Neural crest cell (in vitro differentiated cells): ENCODE measurements around the gene CRACR2B. TPM values are rescaled to one million over a fixed set of nuclear protein-coding genes. Genes with fewer than 3 reads are reported as not detected.

Experiments used
- DNase-seq: peaks from one replicate; pipeline ENCODE4 v3.0.0; 2021; ENCODE audit warnings: low read depth, mixed read lengths, low spot score
- H3K27ac Mint-ChIP-seq: one replicate; pipeline ENCODE4 v1.8.0; 2021; ENCODE audit warnings: mild to moderate bottlenecking, mixed read lengths; ENCODE audit not compliant: unreplicated experiment
- H3K27me3 Mint-ChIP-seq: 2 replicates; pipeline ENCODE4 v1.8.0; 2021; ENCODE audit warnings: low read depth, mild to moderate bottlenecking, mixed read lengths
- H3K36me3 Mint-ChIP-seq: 2 replicates; pipeline ENCODE4 v1.8.0; 2021; ENCODE audit warnings: low read depth, mild to moderate bottlenecking, mixed read lengths
- H3K4me1 Mint-ChIP-seq: 2 replicates; pipeline ENCODE4 v1.8.0; 2021; ENCODE audit warnings: mixed read lengths
- H3K4me3 Mint-ChIP-seq: one replicate; pipeline ENCODE4 v1.8.0; 2021; ENCODE audit warnings: mild to moderate bottlenecking, mixed read lengths
- H3K9me3 Mint-ChIP-seq: 2 replicates; pipeline ENCODE4 v1.8.0; 2021; ENCODE audit warnings: mixed read lengths
- total RNA-seq: library from RNA; stranded (reverse); gene quantifications from 2 replicates; pipeline ENCODE4 v1.2.1, GENCODE V29; 2021
- TF ChIP-seq, protein P1 (sequence below): fragments of 200-600 bp; sonication (generic); conservative IDR thresholded peaks from 2 replicates; pipeline ENCODE4 v1.5.0; 2021; ENCODE audit warnings: antibody characterized with exemption, mild to moderate bottlenecking

Gene CRACR2B
- total RNA-seq, 1 donor from 2014 or later, result 2.7 TPM

DNA sequence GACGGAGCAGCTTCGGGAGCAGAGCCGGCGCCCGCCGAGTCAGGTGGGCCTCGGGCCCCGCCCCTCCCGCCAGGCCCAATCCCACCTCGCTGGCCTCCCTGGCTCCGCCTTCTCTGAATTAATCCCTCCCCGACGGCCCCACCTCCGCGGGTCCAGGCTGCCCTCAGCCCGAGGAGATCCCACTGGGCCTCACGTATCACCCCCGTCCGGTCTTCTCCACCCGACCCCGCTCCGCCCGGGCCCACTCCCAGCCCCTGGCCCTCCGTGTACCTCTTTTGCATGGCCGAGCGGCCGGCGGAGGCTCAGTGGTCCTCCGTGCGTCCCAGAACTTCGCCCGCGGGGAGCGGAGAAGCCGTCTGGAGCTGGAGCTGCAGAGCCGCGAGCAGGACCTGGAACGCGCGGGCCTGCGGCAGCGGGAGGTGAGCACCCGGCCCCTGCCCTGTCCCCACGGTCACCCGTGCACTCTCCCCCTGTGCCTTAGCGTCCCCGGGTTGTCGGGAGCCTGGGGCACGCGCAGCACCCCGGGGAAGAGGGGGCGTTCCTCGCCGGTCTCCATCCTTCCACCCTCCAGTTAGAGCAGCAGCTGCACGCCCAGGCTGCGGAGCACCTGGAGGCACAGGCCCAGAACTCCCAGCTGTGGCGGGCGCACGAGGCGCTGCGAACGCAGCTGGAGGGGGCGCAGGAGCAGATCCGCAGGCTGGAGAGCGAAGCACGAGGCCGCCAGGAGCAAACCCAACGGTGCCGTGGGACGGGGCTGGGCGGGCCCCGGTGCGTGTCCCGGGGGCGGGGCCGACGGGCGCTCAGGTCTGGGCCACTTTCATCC, 2.8 kb downstream of the CRACR2B start:
- H3K27me3 Mint-ChIP-seq, result peaks cover 60% of the 10 kb centered on the region
- H3K9me3 Mint-ChIP-seq, result no peaks in the 10 kb centered on the region
- TF ChIP-seq, protein P1, sequence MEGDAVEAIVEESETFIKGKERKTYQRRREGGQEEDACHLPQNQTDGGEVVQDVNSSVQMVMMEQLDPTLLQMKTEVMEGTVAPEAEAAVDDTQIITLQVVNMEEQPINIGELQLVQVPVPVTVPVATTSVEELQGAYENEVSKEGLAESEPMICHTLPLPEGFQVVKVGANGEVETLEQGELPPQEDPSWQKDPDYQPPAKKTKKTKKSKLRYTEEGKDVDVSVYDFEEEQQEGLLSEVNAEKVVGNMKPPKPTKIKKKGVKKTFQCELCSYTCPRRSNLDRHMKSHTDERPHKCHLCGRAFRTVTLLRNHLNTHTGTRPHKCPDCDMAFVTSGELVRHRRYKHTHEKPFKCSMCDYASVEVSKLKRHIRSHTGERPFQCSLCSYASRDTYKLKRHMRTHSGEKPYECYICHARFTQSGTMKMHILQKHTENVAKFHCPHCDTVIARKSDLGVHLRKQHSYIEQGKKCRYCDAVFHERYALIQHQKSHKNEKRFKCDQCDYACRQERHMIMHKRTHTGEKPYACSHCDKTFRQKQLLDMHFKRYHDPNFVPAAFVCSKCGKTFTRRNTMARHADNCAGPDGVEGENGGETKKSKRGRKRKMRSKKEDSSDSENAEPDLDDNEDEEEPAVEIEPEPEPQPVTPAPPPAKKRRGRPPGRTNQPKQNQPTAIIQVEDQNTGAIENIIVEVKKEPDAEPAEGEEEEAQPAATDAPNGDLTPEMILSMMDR, result no peak
- no peaks in the 10 kb centered on the region for H3K36me3 Mint-ChIP-seq
- peak overlapping the region; percentile 81 for H3K4me3 Mint-ChIP-seq
- H3K27ac Mint-ChIP-seq, result no peak overlapping the region
- peak; percentile 62 for DNase-seq
- peaks cover 28% of the 10 kb centered on the region for H3K4me1 Mint-ChIP-seq

DNA sequence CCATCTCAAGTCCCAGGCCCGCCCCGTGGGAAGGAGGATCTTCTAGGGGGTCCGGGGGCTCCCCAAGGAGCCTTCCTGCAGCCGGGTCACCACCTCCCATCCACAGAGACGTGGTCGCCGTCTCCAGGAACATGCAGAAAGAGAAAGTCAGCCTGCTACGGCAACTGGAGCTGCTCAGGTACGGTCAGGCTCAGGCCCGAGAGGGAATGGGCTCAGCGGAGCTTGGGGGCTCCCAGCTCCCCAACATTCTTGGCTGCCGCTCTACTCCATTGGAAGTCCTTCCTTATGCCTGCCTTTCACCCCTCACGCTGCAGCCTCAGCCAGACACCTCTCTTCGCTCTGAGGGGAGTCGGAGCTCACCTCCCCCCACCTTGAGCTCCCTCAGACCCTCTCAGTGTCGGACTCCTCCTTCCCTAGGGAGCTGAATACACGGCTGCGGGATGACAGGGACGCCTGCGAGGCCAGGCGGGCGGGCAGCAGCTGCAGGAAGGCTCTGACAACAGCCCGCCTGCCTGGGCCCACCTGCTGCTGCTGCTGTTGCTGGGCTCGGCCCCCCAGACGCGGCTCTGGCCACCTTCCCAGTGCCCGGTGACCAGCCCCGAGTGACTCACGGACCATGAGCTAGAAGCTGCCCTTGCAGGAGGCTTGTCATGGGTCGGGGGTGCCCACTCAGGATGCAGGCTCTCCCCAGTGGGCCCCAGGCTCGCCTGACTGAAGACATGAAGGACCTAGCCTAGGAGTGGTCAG, 3.6 kb downstream of the CRACR2B start:
- no peak overlapping the region for H3K27ac Mint-ChIP-seq

DNA sequence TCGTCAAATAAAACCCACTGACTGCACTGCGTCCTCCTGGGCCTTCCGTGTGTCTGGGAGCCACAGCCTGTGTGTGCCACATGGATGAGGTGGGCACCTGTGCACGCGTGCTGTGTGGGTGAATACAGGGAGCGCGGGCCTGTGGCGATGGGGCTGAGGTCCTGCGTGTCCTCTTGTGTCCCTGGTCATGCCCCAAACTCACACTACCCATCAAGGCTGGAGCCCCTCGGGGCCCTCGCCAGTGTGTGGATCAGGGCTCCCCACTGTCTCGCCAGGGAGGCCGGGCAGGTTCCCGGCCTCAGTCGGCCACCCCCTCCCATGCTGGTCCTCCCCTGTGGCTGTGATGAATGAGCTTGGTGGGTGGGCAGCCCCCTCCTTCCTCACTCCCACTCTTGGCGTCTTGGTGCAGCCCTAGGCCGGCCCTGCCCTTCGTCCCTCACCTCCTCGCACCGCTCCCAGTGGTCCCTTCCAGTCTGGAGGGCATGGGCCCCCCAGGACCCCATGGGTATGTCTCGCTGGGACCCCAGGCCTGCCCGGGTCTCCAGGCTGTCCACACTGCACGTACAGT, 4.3 kb downstream of the CRACR2B start:
- TF ChIP-seq, protein P1, result no peak
- Mint-ChIP-seq H3K27ac (no peak overlapping the region), H3K36me3 (no peaks in the 10 kb centered on the region), H3K9me3 (no peaks in the 10 kb centered on the region), H3K4me1 (peaks cover 28% of the 10 kb centered on the region), H3K4me3 (peak overlapping the region; percentile 69), H3K27me3 (peaks cover 53% of the 10 kb centered on the region)
- DNase-seq, result no peak

More for the DNA sequence above, 3.6 kb downstream of the CRACR2B start:
- TF ChIP-seq, protein P1, result no peak
- H3K27me3 Mint-ChIP-seq, result peaks cover 58% of the 10 kb centered on the region
- DNase-seq, result no peak
- H3K4me3 Mint-ChIP-seq, result peak overlapping the region; percentile 69
- no peaks in the 10 kb centered on the region for H3K36me3 Mint-ChIP-seq
- no peaks in the 10 kb centered on the region for H3K9me3 Mint-ChIP-seq
- H3K4me1 Mint-ChIP-seq, result peaks cover 28% of the 10 kb centered on the region

DNA sequence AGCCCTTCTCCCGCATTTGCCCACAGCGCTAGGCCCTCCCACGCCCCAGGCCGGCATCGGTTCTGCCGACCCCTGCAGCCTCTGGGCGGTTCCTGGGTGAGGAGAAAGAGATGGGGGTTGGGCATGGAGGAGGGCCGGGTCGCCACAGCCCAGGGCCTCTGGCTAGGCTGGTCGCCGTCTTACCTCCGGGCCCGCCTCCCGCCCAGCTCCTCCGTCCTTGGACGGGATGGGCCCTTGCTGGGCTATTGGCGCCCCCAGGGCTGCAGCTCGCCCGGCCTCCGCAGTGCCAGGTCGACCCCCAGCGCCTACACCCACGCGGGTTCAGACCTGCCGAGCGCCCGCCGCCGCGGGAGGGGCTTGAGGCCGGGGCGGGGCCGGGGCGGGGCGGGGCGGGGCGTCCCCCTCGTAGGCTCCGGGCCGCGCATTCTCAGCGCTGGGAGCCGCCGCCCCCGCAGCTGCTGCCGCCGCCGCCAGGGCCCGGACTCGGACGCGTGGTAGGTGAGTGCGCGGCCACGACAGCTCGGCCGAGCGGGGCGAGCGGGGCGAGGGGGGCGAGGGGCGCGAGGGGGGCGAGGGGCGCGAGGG, 4.9 kb downstream of the CRACR2B start, which contains the start of gene CD151:
Gene CD151, plus strand, starts transcription at position 424 of the 585 bp plus-strand sequence. CDS start 3,118 bp downstream, outside the sequence.
- peak within 1 kb of the TSS; percentile 83 for H3K4me3 Mint-ChIP-seq
- H3K36me3 Mint-ChIP-seq, result no peaks in the 10 kb centered on the region
- peaks cover 50% of the 10 kb centered on the region for H3K27me3 Mint-ChIP-seq
- H3K4me1 Mint-ChIP-seq, result peaks cover 26% of the 10 kb centered on the region
- no peak within 1 kb of the TSS for H3K27ac Mint-ChIP-seq
- TF ChIP-seq, protein P1, result no peak
- no peaks in the 10 kb centered on the region for H3K9me3 Mint-ChIP-seq
- DNase-seq, result no peak

DNA sequence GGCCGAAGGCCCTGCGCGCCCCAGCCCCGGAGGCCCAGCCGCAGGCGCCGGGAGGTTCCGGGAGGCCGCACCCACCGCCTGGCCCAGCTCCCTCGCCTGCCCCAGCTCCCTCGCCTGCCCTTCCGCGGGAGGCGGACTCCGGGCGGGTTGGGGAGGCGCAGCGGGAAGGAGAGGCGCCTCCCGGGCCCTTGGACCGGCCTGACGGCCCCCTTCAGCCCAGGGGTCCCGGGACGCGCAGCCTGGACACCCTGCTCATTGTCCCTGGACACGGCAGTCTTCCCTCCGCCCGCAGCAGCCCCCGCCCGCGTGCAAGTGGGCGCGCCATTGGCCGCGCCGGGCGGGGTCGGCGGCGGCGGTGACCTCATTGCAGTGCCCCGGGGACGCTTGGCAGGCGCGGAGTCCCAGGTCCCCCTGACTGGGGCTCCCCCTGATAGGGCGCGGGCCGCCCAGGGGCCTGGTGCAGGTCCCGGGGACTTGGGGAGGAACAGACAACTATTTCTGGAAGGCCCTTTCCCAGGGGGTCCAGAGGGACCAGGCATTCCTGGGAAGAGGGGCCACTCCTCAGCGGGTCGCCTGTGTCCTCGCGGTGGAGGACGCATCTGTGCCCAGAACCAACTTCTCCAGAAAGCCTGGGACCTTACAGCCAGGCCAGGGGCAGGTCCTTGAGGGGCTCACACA, 5.5 kb downstream of the CRACR2B start:
- H3K27me3 Mint-ChIP-seq, result peaks cover 44% of the 10 kb centered on the region
- H3K27ac Mint-ChIP-seq, result no peak overlapping the region
- DNase-seq, result no peak
- H3K36me3 Mint-ChIP-seq, result no peaks in the 10 kb centered on the region
- H3K4me3 Mint-ChIP-seq, result peak overlapping the region; percentile 83
- TF ChIP-seq, protein P1, result no peak
- no peaks in the 10 kb centered on the region for H3K9me3 Mint-ChIP-seq
- peaks cover 20% of the 10 kb centered on the region for H3K4me1 Mint-ChIP-seq
